OCI-LY3 (cell line): ENCODE data around the gene AGBL4.

ENCODE experiments used
- H2AFZ ChIP-seq: fragments of 200-600, 300-600 bp; shearing (Covaris generic); 2 replicates; pipeline ENCODE4 v1.6.0; 2014; ENCODE audit warnings: antibody characterized with exemption, low read depth, low read length
- H3K27ac ChIP-seq: fragments of 200-600, 300-600 bp; sonication (generic); 2 replicates; pipeline ENCODE4 v1.5.1; 2014; ENCODE audit warnings: mild to moderate bottlenecking, low read length, moderate library complexity, mixed read lengths
- H3K27me3 ChIP-seq: fragments of 200-600, 300-600 bp; sonication (generic); 2 replicates; pipeline ENCODE4 v1.6.1; 2014; ENCODE audit warnings: low read depth, low read length, mixed read lengths
- H3K36me3 ChIP-seq: fragments of 200-600, 300-600 bp; sonication (generic); replicated peaks from 2 replicates; pipeline ENCODE3; 2014; ENCODE audit warnings: low read depth, low read length, mixed read lengths
- H3K4me1 ChIP-seq: fragments of 300-600, 200-600 bp; sonication (generic); 2 replicates; pipeline ENCODE4 v1.6.1; 2014; ENCODE audit warnings: low read length, mixed read lengths
- H3K4me2 ChIP-seq: fragments of 200-600, 300-600 bp; sonication (generic); 2 replicates; pipeline ENCODE4 v1.6.1; 2014; ENCODE audit warnings: low read length, mixed read lengths
- H3K4me3 ChIP-seq: fragments of 300-600, 200-600 bp; sonication (generic); 2 replicates; pipeline ENCODE4 v1.5.1; 2014; ENCODE audit warnings: antibody characterized with exemption, mild to moderate bottlenecking, low read length, moderate library complexity
- H3K79me2 ChIP-seq: fragments of 300-600, 200-600 bp; shearing (Covaris generic); 2 replicates; pipeline ENCODE4 v1.6.1; 2014; ENCODE audit warnings: mild to moderate bottlenecking, low read length, mixed read lengths
- H3K9ac ChIP-seq: fragments of 300-600, 200-600 bp; shearing (Covaris generic); 2 replicates; pipeline ENCODE4 v1.6.0; 2014; ENCODE audit warnings: mild to moderate bottlenecking, low read length, moderate library complexity
- H3K9me3 ChIP-seq: fragments of 200-600, 300-600 bp; shearing (Covaris generic); 2 replicates; pipeline ENCODE4 v1.6.1; 2014; ENCODE audit warnings: low read length, mixed read lengths; ENCODE audit not compliant: insufficient read depth
- H4K20me1 ChIP-seq: fragments of 200-600, 300-600 bp; sonication (generic); 2 replicates; pipeline ENCODE4 v1.6.1; 2016; ENCODE audit warnings: low read length, mixed read lengths; ENCODE audit not compliant: insufficient read depth
- CTCF ChIP-seq: fragments of 200-600, 300-600 bp; sonication (generic); IDR thresholded peaks from 2 replicates; pipeline ENCODE4 v1.5.1; 2014; ENCODE audit warnings: antibody characterized with exemption, low read length, low read depth
- EZH2phosphoT487 ChIP-seq: fragments of 200-600 bp; shearing (Covaris generic); IDR thresholded peaks from 2 replicates; pipeline ENCODE4 v1.6.1; 2018; ENCODE audit warnings: antibody characterized with exemption, mixed run types, low read depth

AGBL4 gene

GRCh38 chr1:48560116-48560515, 1463.6 kb downstream of the AGBL4 start:
- peaks cover 20% of the 10 kb centered on the region for H3K4me1 ChIP-seq
- no peaks in the 10 kb centered on the region for H3K36me3 ChIP-seq

GRCh38 chr1:48558366-48558765, 1465.4 kb downstream of the AGBL4 start:
- H4K20me1 ChIP-seq, result no peaks in the 10 kb centered on the region
- no peak overlapping the region for H3K9ac ChIP-seq
- H3K4me3 ChIP-seq, result no peak overlapping the region
- H3K27ac ChIP-seq, result no peak overlapping the region
- H3K4me1 ChIP-seq, result peaks cover 22% of the 10 kb centered on the region
- no peaks in the 10 kb centered on the region for H3K27me3 ChIP-seq
- no peaks in the 10 kb centered on the region for H3K79me2 ChIP-seq
- H3K9me3 ChIP-seq, result no peaks in the 10 kb centered on the region
- no peak overlapping the region for H2AFZ ChIP-seq
- H3K4me2 ChIP-seq, result no peak overlapping the region
- TF ChIP-seq EZH2phosphoT487, result no peak
- no peak for TF ChIP-seq CTCF
- H3K36me3 ChIP-seq, result no peaks in the 10 kb centered on the region

More at GRCh38 chr1:48560116-48560515, 1463.6 kb downstream of the AGBL4 start:
- Histone ChIP-seq H4K20me1 (no peaks in the 10 kb centered on the region), H2AFZ (no peak overlapping the region), H3K4me2 (no peak overlapping the region), H3K27me3 (no peaks in the 10 kb centered on the region), H3K4me3 (no peak overlapping the region), H3K9me3 (no peaks in the 10 kb centered on the region), H3K79me2 (no peaks in the 10 kb centered on the region), H3K27ac (no peak overlapping the region), H3K9ac (no peak overlapping the region)
- TF ChIP-seq CTCF, result no peak
- TF ChIP-seq EZH2phosphoT487, result no peak

GRCh38 chr1:48556186-48556850, 1467.4 kb downstream of the AGBL4 start:
- TF ChIP-seq EZH2phosphoT487 (no peak), CTCF (no peak)
- Histone ChIP-seq H3K79me2 (no peaks in the 10 kb centered on the region), H3K9me3 (no peaks in the 10 kb centered on the region), H3K4me1 (peaks cover 28% of the 10 kb centered on the region), H3K9ac (no peak overlapping the region), H2AFZ (no peak overlapping the region), H3K27ac (no peak overlapping the region), H3K36me3 (no peaks in the 10 kb centered on the region), H3K27me3 (no peaks in the 10 kb centered on the region), H3K4me3 (no peak overlapping the region), H3K4me2 (no peak overlapping the region), H4K20me1 (no peaks in the 10 kb centered on the region)

- H3K4me2 ChIP-seq, result no peak overlapping the region
- no peaks in the 10 kb centered on the region for H4K20me1 ChIP-seq
- no peaks in the 10 kb centered on the region for H3K36me3 ChIP-seq
- TF ChIP-seq CTCF, result no peak
- no peak for TF ChIP-seq EZH2phosphoT487
- H2AFZ ChIP-seq, result no peak overlapping the region
- H3K9ac ChIP-seq, result no peak overlapping the region
- H3K4me1 ChIP-seq, result peaks cover 28% of the 10 kb centered on the region
- no peaks in the 10 kb centered on the region for H3K9me3 ChIP-seq
- no peak overlapping the region for H3K27ac ChIP-seq
- H3K27me3 ChIP-seq, result no peaks in the 10 kb centered on the region
- H3K79me2 ChIP-seq, result no peaks in the 10 kb centered on the region
- no peak overlapping the region for H3K4me3 ChIP-seq
These were observed 1468.5 kb downstream of the AGBL4 start for GRCh38 chr1:48555271-48555670.
